Activated CD8-positive, alpha-beta memory T cell treated with anti-CD3 and anti-CD28 coated beads, Interleukin-2, amount 10 ng/mL, durations not matched to agents 7 days and 5 days (primary cell): Measurements from ENCODE around the gene UBE2E2. TPM values are rescaled to one million over a fixed set of nuclear protein-coding genes. Genes with fewer than 3 reads are reported as not detected.

Source experiments
- ATAC-seq: fragments of 150-1000 bp; cut with Tn5 transposase; one replicate; pipeline ENCODE4 v1.10.0; 2021; ENCODE audit warnings: moderate library complexity
- CTCF ChIA-PET: fragments of 350-600 bp; sonication (Branson Sonifier 250); formaldehyde crosslinking; loops from one replicate; lab custom pipeline; 2021; ENCODE audit warnings: antibody characterized with exemption; lab: Charles Lee
- DNase-seq: peaks from one replicate; pipeline ENCODE4 v3.0.0-alpha.2; 2020
- H3K27ac Mint-ChIP-seq: one replicate; pipeline ENCODE4 v1.8.0; 2021; ENCODE audit warnings: mild to moderate bottlenecking, mixed read lengths
- H3K27me3 Mint-ChIP-seq: one replicate; pipeline ENCODE4 v1.8.0; 2021; ENCODE audit warnings: mixed read lengths
- H3K36me3 Mint-ChIP-seq: one replicate; pipeline ENCODE4 v1.8.0; 2021; ENCODE audit warnings: mild to moderate bottlenecking, mixed read lengths
- H3K4me1 Mint-ChIP-seq: one replicate; pipeline ENCODE4 v1.8.0; 2021; ENCODE audit warnings: mixed read lengths
- H3K4me3 Mint-ChIP-seq: one replicate; pipeline ENCODE4 v1.8.0; 2021; ENCODE audit warnings: mild to moderate bottlenecking, moderate library complexity, mixed read lengths
- H3K9me3 Mint-ChIP-seq: one replicate; pipeline ENCODE4 v1.8.0; 2022; ENCODE audit warnings: low read depth, mixed read lengths
- total RNA-seq, 2 experiments: library from RNA; stranded (reverse); gene quantifications; one replicate each; pipeline ENCODE4 v1.2.3, GENCODE V29; 2021

The UBE2E2 gene
- total RNA-seq, 2 experiments from 2014 or later = 0.77 to 0.82 TPM

GRCh38 chr3:23495507-23495906, 292.4 kb downstream of the UBE2E2 start:
- Mint-ChIP-seq H3K9me3 (no peaks in the 10 kb centered on the region), H3K27ac (no peak overlapping the region), H3K36me3 (no peaks in the 10 kb centered on the region), H3K4me3 (no peak overlapping the region), H3K4me1 (no peaks in the 10 kb centered on the region), H3K27me3 (no peaks in the 10 kb centered on the region)
- CTCF ChIA-PET = no interaction called here
- ATAC-seq (no peak), DNase-seq (no peak)

GRCh38 chr3:23496165-23496564, 293.0 kb downstream of the UBE2E2 start:
- H3K9me3 Mint-ChIP-seq = no peaks in the 10 kb centered on the region
- no peaks in the 10 kb centered on the region for H3K4me1 Mint-ChIP-seq
- ATAC-seq (no peak), DNase-seq (no peak)
- no peak overlapping the region for H3K4me3 Mint-ChIP-seq
- CTCF ChIA-PET = no interaction called here
- no peak overlapping the region for H3K27ac Mint-ChIP-seq
- no peaks in the 10 kb centered on the region for H3K27me3 Mint-ChIP-seq
- H3K36me3 Mint-ChIP-seq = no peaks in the 10 kb centered on the region

GRCh38 chr3:23497156-23497555, 294.0 kb downstream of the UBE2E2 start:
- CTCF ChIA-PET = no interaction called here
- Mint-ChIP-seq H3K4me1 (no peaks in the 10 kb centered on the region), H3K9me3 (no peaks in the 10 kb centered on the region), H3K36me3 (no peaks in the 10 kb centered on the region), H3K4me3 (no peak overlapping the region), H3K27me3 (no peaks in the 10 kb centered on the region), H3K27ac (no peak overlapping the region)
- no peak for DNase-seq
- ATAC-seq = no peak

- no peaks in the 10 kb centered on the region for H3K4me1 Mint-ChIP-seq
- H3K27ac Mint-ChIP-seq = no peak overlapping the region
- H3K4me3 Mint-ChIP-seq = no peak overlapping the region
- CTCF ChIA-PET = no interaction called here
- H3K9me3 Mint-ChIP-seq = no peaks in the 10 kb centered on the region
- ATAC-seq = no peak
- no peak for DNase-seq
- no peaks in the 10 kb centered on the region for H3K36me3 Mint-ChIP-seq
- H3K27me3 Mint-ChIP-seq = no peaks in the 10 kb centered on the region
These were observed 298.2 kb downstream of the UBE2E2 start for GRCh38 chr3:23501201-23501802.

GRCh38 chr3:23508464-23508863, 305.3 kb downstream of the UBE2E2 start:
- CTCF ChIA-PET = no interaction called here
- ATAC-seq (no peak), DNase-seq (no peak)
- Mint-ChIP-seq H3K27ac (no peak overlapping the region), H3K4me1 (no peaks in the 10 kb centered on the region), H3K36me3 (no peaks in the 10 kb centered on the region), H3K27me3 (no peaks in the 10 kb centered on the region), H3K4me3 (no peak overlapping the region), H3K9me3 (no peaks in the 10 kb centered on the region)

GRCh38 chr3:23518441-23518840, 315.3 kb downstream of the UBE2E2 start:
- DNase-seq (no peak), ATAC-seq (no peak)
- Mint-ChIP-seq H3K36me3 (no peaks in the 10 kb centered on the region), H3K9me3 (no peaks in the 10 kb centered on the region), H3K27me3 (peaks cover 6% of the 10 kb centered on the region), H3K4me3 (no peak overlapping the region), H3K4me1 (no peaks in the 10 kb centered on the region), H3K27ac (no peak overlapping the region)
- CTCF ChIA-PET = no interaction called here

GRCh38 chr3:23519314-23520208, 316.4 kb downstream of the UBE2E2 start:
- H3K36me3 Mint-ChIP-seq = no peaks in the 10 kb centered on the region
- no peak overlapping the region for H3K4me3 Mint-ChIP-seq
- H3K27ac Mint-ChIP-seq = no peak overlapping the region
- peaks cover 6% of the 10 kb centered on the region for H3K27me3 Mint-ChIP-seq
- DNase-seq (no peak), ATAC-seq (no peak)
- CTCF ChIA-PET = no interaction called here
- H3K9me3 Mint-ChIP-seq = no peaks in the 10 kb centered on the region
- no peaks in the 10 kb centered on the region for H3K4me1 Mint-ChIP-seq

GRCh38 chr3:23527326-23527725, 324.2 kb downstream of the UBE2E2 start:
- peaks cover 3% of the 10 kb centered on the region for H3K27me3 Mint-ChIP-seq
- H3K27ac Mint-ChIP-seq = no peak overlapping the region
- CTCF ChIA-PET = interaction anchor here (0.6 kb wide), 1 partner anchor 144 kb away, joined by 3 read pairs; no protein-coding TSS in a partner anchor
- DNase-seq (no peak), ATAC-seq (no peak)
- H3K36me3 Mint-ChIP-seq = no peaks in the 10 kb centered on the region
- H3K9me3 Mint-ChIP-seq = no peaks in the 10 kb centered on the region
- no peak overlapping the region for H3K4me3 Mint-ChIP-seq
- no peaks in the 10 kb centered on the region for H3K4me1 Mint-ChIP-seq

GRCh38 chr3:23533596-23533995, 330.5 kb downstream of the UBE2E2 start:
- Mint-ChIP-seq H3K36me3 (no peaks in the 10 kb centered on the region), H3K4me3 (no peak overlapping the region), H3K27ac (no peak overlapping the region), H3K27me3 (no peaks in the 10 kb centered on the region), H3K4me1 (no peaks in the 10 kb centered on the region), H3K9me3 (no peaks in the 10 kb centered on the region)
- DNase-seq (no peak), ATAC-seq (no peak)
- CTCF ChIA-PET = interaction anchor here (0.7 kb wide), 1 partner anchor 1001 kb away, joined by 3 read pairs; no protein-coding TSS in a partner anchor

- CTCF ChIA-PET = no interaction called here
- no peaks in the 10 kb centered on the region for H3K36me3 Mint-ChIP-seq
- DNase-seq (no peak), ATAC-seq (no peak)
- H3K9me3 Mint-ChIP-seq = no peaks in the 10 kb centered on the region
- no peak overlapping the region for H3K27ac Mint-ChIP-seq
- H3K27me3 Mint-ChIP-seq = no peaks in the 10 kb centered on the region
- H3K4me3 Mint-ChIP-seq = no peak overlapping the region
- no peaks in the 10 kb centered on the region for H3K4me1 Mint-ChIP-seq
These were observed 330.9 kb downstream of the UBE2E2 start for GRCh38 chr3:23533996-23534395.

GRCh38 chr3:23537101-23537551, 334.0 kb downstream of the UBE2E2 start:
- Mint-ChIP-seq H3K27ac (no peak overlapping the region), H3K4me1 (no peaks in the 10 kb centered on the region), H3K27me3 (no peaks in the 10 kb centered on the region), H3K9me3 (no peaks in the 10 kb centered on the region), H3K36me3 (no peaks in the 10 kb centered on the region), H3K4me3 (no peak overlapping the region)
- DNase-seq (no peak), ATAC-seq (no peak)
- CTCF ChIA-PET = no interaction called here

GRCh38 chr3:23539185-23539584, 336.1 kb downstream of the UBE2E2 start:
- no peak for ATAC-seq
- no peak for DNase-seq
- CTCF ChIA-PET = no interaction called here
- H3K27ac Mint-ChIP-seq = no peak overlapping the region
- H3K9me3 Mint-ChIP-seq = no peaks in the 10 kb centered on the region
- no peaks in the 10 kb centered on the region for H3K4me1 Mint-ChIP-seq
- no peaks in the 10 kb centered on the region for H3K27me3 Mint-ChIP-seq
- no peaks in the 10 kb centered on the region for H3K36me3 Mint-ChIP-seq
- H3K4me3 Mint-ChIP-seq = no peak overlapping the region

- CTCF ChIA-PET = no interaction called here
These were observed 337.5 kb downstream of the UBE2E2 start for GRCh38 chr3:23540600-23540999.

GRCh38 chr3:23542079-23542478, 339.0 kb downstream of the UBE2E2 start:
- no peaks in the 10 kb centered on the region for H3K27me3 Mint-ChIP-seq
- H3K4me1 Mint-ChIP-seq = no peaks in the 10 kb centered on the region
- ATAC-seq (no peak), DNase-seq (no peak)
- H3K36me3 Mint-ChIP-seq = no peaks in the 10 kb centered on the region
- H3K9me3 Mint-ChIP-seq = no peaks in the 10 kb centered on the region
- H3K27ac Mint-ChIP-seq = no peak overlapping the region
- CTCF ChIA-PET = no interaction called here
- no peak overlapping the region for H3K4me3 Mint-ChIP-seq

More at GRCh38 chr3:23540600-23540999, 337.5 kb downstream of the UBE2E2 start:
- no peaks in the 10 kb centered on the region for H3K27me3 Mint-ChIP-seq
- H3K4me3 Mint-ChIP-seq = no peak overlapping the region
- ATAC-seq = no peak
- H3K36me3 Mint-ChIP-seq = no peaks in the 10 kb centered on the region
- H3K27ac Mint-ChIP-seq = no peak overlapping the region
- DNase-seq = no peak
- H3K4me1 Mint-ChIP-seq = no peaks in the 10 kb centered on the region
- no peaks in the 10 kb centered on the region for H3K9me3 Mint-ChIP-seq
